ENCODE results near the gene NEDD4.

DNA sequence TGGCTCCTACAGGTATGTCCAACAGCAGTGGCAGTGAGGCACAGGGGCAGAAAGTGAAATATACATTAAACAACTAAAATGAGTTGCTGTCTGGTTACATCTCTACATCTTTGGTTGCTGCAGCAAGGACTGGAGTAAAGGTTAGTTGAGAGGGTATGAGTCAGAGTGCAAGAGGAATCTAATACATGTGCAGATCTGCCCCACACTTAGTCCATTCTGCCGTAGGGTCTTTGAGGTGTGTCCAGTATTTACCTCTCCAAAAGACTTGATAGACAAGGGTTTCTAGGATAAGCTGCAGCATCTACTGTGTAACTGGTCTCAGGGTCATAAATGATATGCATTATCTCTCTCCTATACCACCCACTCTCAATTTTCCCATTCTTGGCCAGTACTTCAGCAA lies 6.2 kb upstream of the NEDD4 start:
- TF ChIP-seq, protein P1, sequence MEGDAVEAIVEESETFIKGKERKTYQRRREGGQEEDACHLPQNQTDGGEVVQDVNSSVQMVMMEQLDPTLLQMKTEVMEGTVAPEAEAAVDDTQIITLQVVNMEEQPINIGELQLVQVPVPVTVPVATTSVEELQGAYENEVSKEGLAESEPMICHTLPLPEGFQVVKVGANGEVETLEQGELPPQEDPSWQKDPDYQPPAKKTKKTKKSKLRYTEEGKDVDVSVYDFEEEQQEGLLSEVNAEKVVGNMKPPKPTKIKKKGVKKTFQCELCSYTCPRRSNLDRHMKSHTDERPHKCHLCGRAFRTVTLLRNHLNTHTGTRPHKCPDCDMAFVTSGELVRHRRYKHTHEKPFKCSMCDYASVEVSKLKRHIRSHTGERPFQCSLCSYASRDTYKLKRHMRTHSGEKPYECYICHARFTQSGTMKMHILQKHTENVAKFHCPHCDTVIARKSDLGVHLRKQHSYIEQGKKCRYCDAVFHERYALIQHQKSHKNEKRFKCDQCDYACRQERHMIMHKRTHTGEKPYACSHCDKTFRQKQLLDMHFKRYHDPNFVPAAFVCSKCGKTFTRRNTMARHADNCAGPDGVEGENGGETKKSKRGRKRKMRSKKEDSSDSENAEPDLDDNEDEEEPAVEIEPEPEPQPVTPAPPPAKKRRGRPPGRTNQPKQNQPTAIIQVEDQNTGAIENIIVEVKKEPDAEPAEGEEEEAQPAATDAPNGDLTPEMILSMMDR (IDR thresholded peaks at IDR 0.05; ENCODE audit: low read depth, low read length) = no peak
- TF ChIP-seq POLR2A (IDR thresholded peaks at IDR 0.05; ENCODE audit: extremely low read depth, insufficient read length) = no peak
- TF ChIP-seq, protein P2, sequence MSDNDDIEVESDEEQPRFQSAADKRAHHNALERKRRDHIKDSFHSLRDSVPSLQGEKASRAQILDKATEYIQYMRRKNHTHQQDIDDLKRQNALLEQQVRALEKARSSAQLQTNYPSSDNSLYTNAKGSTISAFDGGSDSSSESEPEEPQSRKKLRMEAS (IDR thresholded peaks at IDR 0.05; ENCODE audit: low read depth, low read length) = no peak
- no peak for TF ChIP-seq MYC (IDR thresholded peaks at IDR 0.05; ENCODE audit: low read depth, low read length)

Data from NB4 (cell line).